K562 (cell line): ENCODE results near the gene CNNM4. TPM values are rescaled to one million over a fixed set of nuclear protein-coding genes. Genes with fewer than 3 reads are reported as not detected.
A peak's percentile ranks its signal among the peaks of the same experiment; 100 is the strongest.

Experiments used
- CREM ChIP-seq: IDR thresholded peaks from 2 replicates; pipeline ENCODE4 v1.6.1; 2014; ENCODE audit warnings: antibody characterized with exemption, low read depth
- ERF ChIP-seq: fragments of 450-650 bp; formaldehyde crosslinking; IDR thresholded peaks from 2 replicates; pipeline ENCODE4 v1.4.0; 2020; ENCODE audit warnings: mild to moderate bottlenecking, mixed read lengths
- JUNB ChIP-seq: fragments of 450-650 bp; formaldehyde crosslinking; conservative IDR thresholded peaks from 2 replicates; pipeline ENCODE4 v1.4.0; 2020; ENCODE audit warnings: mild to moderate bottlenecking
- PHTF2 ChIP-seq: fragments of 250-450 bp; sonication (Bioruptor Pico); IDR thresholded peaks from 2 replicates; pipeline ENCODE4 v1.5.0; 2021; ENCODE audit warnings: mild to moderate bottlenecking
- PRMT5 ChIP-seq: sonication (generic); formaldehyde crosslinking; IDR thresholded peaks from 2 replicates; pipeline ENCODE4 v1.5.0; 2020; ENCODE audit warnings: missing genetic modification reagents
- PTRF ChIP-seq: fragments of 450-650 bp; IDR thresholded peaks from 2 replicates; pipeline ENCODE4 v1.6.1; 2016; ENCODE audit warnings: mild to moderate bottlenecking, missing genetic modification characterization, missing compliant biosample characterization
- RHOXF2B ChIP-seq: fragments of 250-450 bp; sonication (Bioruptor Pico); conservative IDR thresholded peaks from 2 replicates; pipeline ENCODE4 v1.5.1; 2021
- TAF7 ChIP-seq: fragments of 450-650 bp; IDR thresholded peaks from 2 replicates; pipeline ENCODE4 v1.6.1; 2016; ENCODE audit warnings: missing genetic modification characterization, missing compliant biosample characterization
- TCF7L2 ChIP-seq: fragments of 150-350 bp; IDR thresholded peaks from 2 replicates; pipeline ENCODE4 v1.6.1; 2016; ENCODE audit warnings: low read depth, mild to moderate bottlenecking, low read length, moderate library complexity
- TFAM ChIP-seq: fragments of 250-450 bp; sonication (Bioruptor Pico); conservative IDR thresholded peaks from 2 replicates; pipeline ENCODE4 v1.5.0; 2021; ENCODE audit warnings: mild to moderate bottlenecking, moderate library complexity
- TSC22D4 ChIP-seq: fragments of 450-650 bp; IDR thresholded peaks from 2 replicates; pipeline ENCODE4 v1.6.1; 2016; ENCODE audit warnings: missing genetic modification characterization, missing biosample characterization, control low read depth
- ZBTB8A ChIP-seq: fragments of 450-650 bp; IDR thresholded peaks from 2 replicates; pipeline ENCODE4 v1.6.1; 2018; ENCODE audit warnings: mild to moderate bottlenecking, moderate library complexity; ENCODE audit not compliant: partially characterized antibody
- polyA plus RNA-seq, 8 experiments: library from polyadenylated mRNA; depleted of rRNA in 4 of 8; stranded (reverse) in 5 of 8; unstranded in 3 of 8; fragments of >200 nt; fragmentation: Nextera tagmentation in 2 of 8; fragmentation: Illumina TruSeq in 1 of 8; extraction: Ambion mirVana in 2 of 8; extraction: Trizol in 1 of 8; gene quantifications; 2 replicates each; pipeline versions ENCODE4 v1.2.1 to v1.2.3, GENCODE V29; 2011 to 2014; ENCODE audit warnings: inconsistent platforms in 1 of 8, missing spikeins in 1 of 8
- total RNA-seq, 7 experiments: library from RNA; depleted of rRNA in 6 of 7; stranded (reverse); fragments of >200 nt in 6 of 7; fragmentation: Illumina TruSeq in 2 of 7; extraction: Trizol in 2 of 7; gene quantifications; 2 replicates each; pipeline versions ENCODE4 v1.2.1 to v1.2.3, GENCODE V29; 2011 to 2021; ENCODE audit warnings: low replicate concordance in 1 of 7
- TF ChIP-seq, protein P1 (sequence below): sonication (generic); formaldehyde crosslinking; IDR thresholded peaks from 2 replicates; pipeline ENCODE4 v1.9.0; 2022; ENCODE audit warnings: mild to moderate bottlenecking, missing genetic modification reagents
- TF ChIP-seq, protein P2 (sequence below): fragments of 450-650 bp; IDR thresholded peaks from 2 replicates; pipeline ENCODE4 v1.6.1; 2016; ENCODE audit warnings: low read depth, mild to moderate bottlenecking, moderate library complexity
- TF ChIP-seq, protein P3 (sequence below): fragments of 450-650 bp; formaldehyde crosslinking; IDR thresholded peaks from 2 replicates; pipeline ENCODE4 v1.4.0; 2020; ENCODE audit warnings: mild to moderate bottlenecking
- TF ChIP-seq, protein P4 (sequence below): fragments of 450-650 bp; conservative IDR thresholded peaks from 2 replicates; pipeline ENCODE4 v1.6.1; 2016; ENCODE audit warnings: missing genetic modification characterization, low read depth, mild to moderate bottlenecking, control low read depth, missing compliant biosample characterization
- TF ChIP-seq, protein P5 (sequence below): IDR thresholded peaks from 2 replicates; pipeline ENCODE4 v1.6.1; 2012; ENCODE audit warnings: low read depth, low read length, improper control_type of control experiment, borderline replicate concordance
- TF ChIP-seq, protein P6 (sequence below): fragments of 250-450 bp; sonication (Bioruptor Pico); IDR thresholded peaks from 2 replicates; pipeline ENCODE4 v1.4.0; 2020; ENCODE audit warnings: borderline replicate concordance
- TF ChIP-seq, protein P7 (sequence below): fragments of 250-450 bp; sonication (Bioruptor Pico); IDR thresholded peaks from 2 replicates; pipeline ENCODE4 v1.8.0; 2021; ENCODE audit warnings: moderate library complexity, mild to moderate bottlenecking, inconsistent platforms

The CNNM4 gene
- total and polyA plus RNA-seq, 9 of the 15 experiments (the other 6 are each of a cell fraction or from before 2014, with no cell fraction given), result 0.96 to 6.3 (median 2.8) TPM

DNA sequence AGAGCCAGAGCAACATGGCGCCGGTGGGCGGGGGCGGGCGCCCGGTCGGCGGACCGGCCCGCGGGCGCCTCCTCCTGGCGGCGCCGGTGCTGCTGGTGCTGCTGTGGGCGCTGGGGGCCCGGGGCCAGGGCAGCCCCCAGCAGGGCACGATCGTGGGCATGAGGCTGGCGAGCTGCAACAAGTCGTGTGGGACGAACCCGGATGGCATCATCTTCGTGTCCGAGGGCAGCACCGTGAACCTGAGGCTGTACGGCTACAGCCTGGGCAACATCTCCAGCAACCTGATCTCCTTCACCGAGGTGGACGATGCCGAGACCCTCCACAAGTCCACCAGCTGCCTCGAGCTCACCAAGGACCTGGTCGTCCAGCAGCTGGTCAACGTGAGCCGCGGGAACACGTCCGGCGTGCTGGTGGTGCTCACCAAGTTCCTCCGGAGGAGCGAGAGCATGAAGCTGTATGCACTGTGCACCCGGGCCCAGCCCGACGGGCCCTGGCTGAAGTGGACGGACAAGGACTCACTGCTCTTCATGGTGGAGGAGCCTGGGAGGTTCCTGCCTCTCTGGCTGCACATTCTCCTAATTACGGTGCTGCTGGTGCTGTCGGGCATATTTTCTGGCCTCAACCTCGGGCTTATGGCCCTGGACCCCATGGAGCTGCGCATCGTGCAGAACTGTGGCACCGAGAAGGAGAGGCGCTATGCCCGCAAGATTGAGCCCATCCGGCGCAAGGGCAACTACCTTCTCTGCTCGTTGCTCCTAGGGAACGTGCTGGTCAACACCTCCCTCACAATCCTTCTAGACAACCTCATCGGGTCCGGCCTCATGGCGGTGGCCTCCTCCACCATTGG is 507 bp downstream of the CNNM4 start (continued):
- TF ChIP-seq, protein P1, sequence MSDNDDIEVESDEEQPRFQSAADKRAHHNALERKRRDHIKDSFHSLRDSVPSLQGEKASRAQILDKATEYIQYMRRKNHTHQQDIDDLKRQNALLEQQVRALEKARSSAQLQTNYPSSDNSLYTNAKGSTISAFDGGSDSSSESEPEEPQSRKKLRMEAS, result peak; percentile 59
- TF ChIP-seq PHTF2 (CRISPR knock-in tag), result no peak
- TF ChIP-seq, protein P2, sequence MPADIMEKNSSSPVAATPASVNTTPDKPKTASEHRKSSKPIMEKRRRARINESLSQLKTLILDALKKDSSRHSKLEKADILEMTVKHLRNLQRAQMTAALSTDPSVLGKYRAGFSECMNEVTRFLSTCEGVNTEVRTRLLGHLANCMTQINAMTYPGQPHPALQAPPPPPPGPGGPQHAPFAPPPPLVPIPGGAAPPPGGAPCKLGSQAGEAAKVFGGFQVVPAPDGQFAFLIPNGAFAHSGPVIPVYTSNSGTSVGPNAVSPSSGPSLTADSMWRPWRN, result no peak
- no peak for TF ChIP-seq PRMT5 (CRISPR knock-in tag)
- TF ChIP-seq CREM, result no peak
- no peak for TF ChIP-seq ZBTB8A
- TF ChIP-seq, protein P3, sequence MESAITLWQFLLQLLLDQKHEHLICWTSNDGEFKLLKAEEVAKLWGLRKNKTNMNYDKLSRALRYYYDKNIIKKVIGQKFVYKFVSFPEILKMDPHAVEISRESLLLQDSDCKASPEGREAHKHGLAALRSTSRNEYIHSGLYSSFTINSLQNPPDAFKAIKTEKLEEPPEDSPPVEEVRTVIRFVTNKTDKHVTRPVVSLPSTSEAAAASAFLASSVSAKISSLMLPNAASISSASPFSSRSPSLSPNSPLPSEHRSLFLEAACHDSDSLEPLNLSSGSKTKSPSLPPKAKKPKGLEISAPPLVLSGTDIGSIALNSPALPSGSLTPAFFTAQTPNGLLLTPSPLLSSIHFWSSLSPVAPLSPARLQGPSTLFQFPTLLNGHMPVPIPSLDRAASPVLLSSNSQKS (CRISPR knock-in tag), result no peak
- no peak for TF ChIP-seq TCF7L2
- no peak for TF ChIP-seq TFAM (CRISPR knock-in tag)
- TF ChIP-seq, protein P4, sequence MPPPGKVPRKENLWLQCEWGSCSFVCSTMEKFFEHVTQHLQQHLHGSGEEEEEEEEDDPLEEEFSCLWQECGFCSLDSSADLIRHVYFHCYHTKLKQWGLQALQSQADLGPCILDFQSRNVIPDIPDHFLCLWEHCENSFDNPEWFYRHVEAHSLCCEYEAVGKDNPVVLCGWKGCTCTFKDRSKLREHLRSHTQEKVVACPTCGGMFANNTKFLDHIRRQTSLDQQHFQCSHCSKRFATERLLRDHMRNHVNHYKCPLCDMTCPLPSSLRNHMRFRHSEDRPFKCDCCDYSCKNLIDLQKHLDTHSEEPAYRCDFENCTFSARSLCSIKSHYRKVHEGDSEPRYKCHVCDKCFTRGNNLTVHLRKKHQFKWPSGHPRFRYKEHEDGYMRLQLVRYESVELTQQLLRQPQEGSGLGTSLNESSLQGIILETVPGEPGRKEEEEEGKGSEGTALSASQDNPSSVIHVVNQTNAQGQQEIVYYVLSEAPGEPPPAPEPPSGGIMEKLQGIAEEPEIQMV, result no peak
- no peak for TF ChIP-seq TAF7 (tag)
- TF ChIP-seq TSC22D4 (tag), result no peak
- no peak for TF ChIP-seq RHOXF2B (CRISPR knock-in tag)
- TF ChIP-seq, protein P5, sequence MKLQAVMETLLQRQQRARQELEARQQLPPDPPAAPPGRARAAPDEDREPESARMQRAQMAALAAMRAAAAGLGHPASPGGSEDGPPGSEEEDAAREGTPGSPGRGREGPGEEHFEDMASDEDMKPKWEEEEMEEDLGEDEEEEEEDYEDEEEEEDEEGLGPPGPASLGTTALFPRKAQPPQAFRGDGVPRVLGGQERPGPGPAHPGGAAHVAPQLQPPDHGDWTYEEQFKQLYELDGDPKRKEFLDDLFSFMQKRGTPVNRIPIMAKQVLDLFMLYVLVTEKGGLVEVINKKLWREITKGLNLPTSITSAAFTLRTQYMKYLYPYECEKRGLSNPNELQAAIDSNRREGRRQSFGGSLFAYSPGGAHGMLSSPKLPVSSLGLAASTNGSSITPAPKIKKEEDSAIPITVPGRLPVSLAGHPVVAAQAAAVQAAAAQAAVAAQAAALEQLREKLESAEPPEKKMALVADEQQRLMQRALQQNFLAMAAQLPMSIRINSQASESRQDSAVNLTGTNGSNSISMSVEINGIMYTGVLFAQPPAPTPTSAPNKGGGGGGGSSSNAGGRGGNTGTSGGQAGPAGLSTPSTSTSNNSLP, result no peak
- TF ChIP-seq, protein P6, sequence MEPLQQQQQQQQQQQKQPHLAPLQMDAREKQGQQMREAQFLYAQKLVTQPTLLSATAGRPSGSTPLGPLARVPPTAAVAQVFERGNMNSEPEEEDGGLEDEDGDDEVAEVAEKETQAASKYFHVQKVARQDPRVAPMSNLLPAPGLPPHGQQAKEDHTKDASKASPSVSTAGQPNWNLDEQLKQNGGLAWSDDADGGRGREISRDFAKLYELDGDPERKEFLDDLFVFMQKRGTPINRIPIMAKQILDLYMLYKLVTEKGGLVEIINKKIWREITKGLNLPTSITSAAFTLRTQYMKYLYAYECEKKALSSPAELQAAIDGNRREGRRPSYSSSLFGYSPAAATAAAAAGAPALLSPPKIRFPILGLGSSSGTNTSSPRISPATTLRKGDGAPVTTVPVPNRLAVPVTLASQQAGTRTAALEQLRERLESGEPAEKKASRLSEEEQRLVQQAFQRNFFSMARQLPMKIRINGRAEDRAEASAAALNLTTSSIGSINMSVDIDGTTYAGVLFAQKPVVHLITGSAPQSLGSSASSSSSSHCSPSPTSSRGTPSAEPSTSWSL (CRISPR knock-in tag), result no peak
- no peak for TF ChIP-seq ERF (CRISPR knock-in tag)
- TF ChIP-seq, protein P7, sequence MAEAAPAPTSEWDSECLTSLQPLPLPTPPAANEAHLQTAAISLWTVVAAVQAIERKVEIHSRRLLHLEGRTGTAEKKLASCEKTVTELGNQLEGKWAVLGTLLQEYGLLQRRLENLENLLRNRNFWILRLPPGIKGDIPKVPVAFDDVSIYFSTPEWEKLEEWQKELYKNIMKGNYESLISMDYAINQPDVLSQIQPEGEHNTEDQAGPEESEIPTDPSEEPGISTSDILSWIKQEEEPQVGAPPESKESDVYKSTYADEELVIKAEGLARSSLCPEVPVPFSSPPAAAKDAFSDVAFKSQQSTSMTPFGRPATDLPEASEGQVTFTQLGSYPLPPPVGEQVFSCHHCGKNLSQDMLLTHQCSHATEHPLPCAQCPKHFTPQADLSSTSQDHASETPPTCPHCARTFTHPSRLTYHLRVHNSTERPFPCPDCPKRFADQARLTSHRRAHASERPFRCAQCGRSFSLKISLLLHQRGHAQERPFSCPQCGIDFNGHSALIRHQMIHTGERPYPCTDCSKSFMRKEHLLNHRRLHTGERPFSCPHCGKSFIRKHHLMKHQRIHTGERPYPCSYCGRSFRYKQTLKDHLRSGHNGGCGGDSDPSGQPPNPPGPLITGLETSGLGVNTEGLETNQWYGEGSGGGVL (CRISPR knock-in tag), result no peak
- TF ChIP-seq PTRF (tag), result no peak
- TF ChIP-seq JUNB (CRISPR knock-in tag), result no peak
